Colonic mucosa (tissue), 4 donors: ENCODE data around the gene TWSG1. TPM values are rescaled to one million over a fixed set of nuclear protein-coding genes. Genes with fewer than 3 reads are reported as not detected.

Source experiments
- DNase-seq: peaks from one replicate; pipeline ENCODE4 v3.0.0-alpha.2; 2020
- H3K27ac ChIP-seq: fragments of 200-600 bp; one replicate; pipeline ENCODE4 v1.8.0; 2021
- H3K27me3 ChIP-seq: fragments of 200-600 bp; one replicate; pipeline ENCODE4 v1.8.0; 2021
- H3K36me3 ChIP-seq: fragments of 200-600 bp; one replicate; pipeline ENCODE4 v1.8.0; 2021
- H3K4me1 ChIP-seq: fragments of 200-600 bp; one replicate; pipeline ENCODE4 v1.8.0; 2021; ENCODE audit warnings: mild to moderate bottlenecking
- H3K4me3 ChIP-seq: fragments of 200-600 bp; one replicate; pipeline ENCODE4 v1.8.0; 2021
- H3K9ac ChIP-seq, 2 donors: one replicate each; pipeline ENCODE4 v1.7.0; 2013; ENCODE audit warnings: control low read depth in 2 of 2, low read depth in 2 of 2, low read length in 2 of 2
- H3K9me3 ChIP-seq: fragments of 200-600 bp; one replicate; pipeline ENCODE4 v1.8.0; 2021
- CTCF ChIP-seq: fragments of 200-600 bp; IDR thresholded peaks from one replicate; pipeline ENCODE4 v1.8.0; 2022; ENCODE audit warnings: antibody characterized with exemption, mild to moderate bottlenecking
- intact Hi-C: fragments of 100-400 bp; cut with DNase I; formaldehyde crosslinking; loops from one replicate; pipeline ENCODE4 v1.14.1; 2022
- total RNA-seq, 2 donors: library from RNA; stranded (reverse); fragmentation: NEBNext Ultra II Directional in 1 of 2; extraction: Animal tissue kit (Norgen Biotek cat#: 25700) in 1 of 2; gene quantifications; one replicate each; pipeline ENCODE4 v1.2.1, GENCODE V29; 2021
- donor health status: healthy.
- donor health status: DM: no; HTN: no; CAD: no.
- donor health status: DM: no; HTN: no; CAD: no.

The TWSG1 gene
- total RNA-seq, 2 donors from 2014 or later = 14.1 to 25.1 TPM

GRCh38 chr18:9354256-9354655 is 19.7 kb downstream of the TWSG1 start:
- no peak overlapping the region for H3K4me3 ChIP-seq
- H3K9ac ChIP-seq = no peak overlapping the region
- no peak for TF ChIP-seq CTCF
- no peak for DNase-seq
- H3K4me1 ChIP-seq = no peaks in the 10 kb centered on the region
- no peaks in the 10 kb centered on the region for H3K36me3 ChIP-seq
- no peaks in the 10 kb centered on the region for H3K9me3 ChIP-seq
- no peak overlapping the region for H3K27ac ChIP-seq
- intact Hi-C loops = no loop called here
- H3K27me3 ChIP-seq = no peaks in the 10 kb centered on the region

- no peak overlapping the region for H3K4me3 ChIP-seq
- intact Hi-C loops = no loop called here
- peaks cover 6% of the 10 kb centered on the region for H3K4me1 ChIP-seq
- H3K9ac ChIP-seq = no peak overlapping the region
- no peaks in the 10 kb centered on the region for H3K27me3 ChIP-seq
- no peaks in the 10 kb centered on the region for H3K9me3 ChIP-seq
- DNase-seq = no peak
- H3K27ac ChIP-seq = no peak overlapping the region
- TF ChIP-seq CTCF = no peak
- no peaks in the 10 kb centered on the region for H3K36me3 ChIP-seq
Observed at GRCh38 chr18:9356976-9357375, 22.4 kb downstream of the TWSG1 start.

- Histone ChIP-seq H3K4me3 (no peak overlapping the region), H3K27me3 (no peaks in the 10 kb centered on the region)
- DNase-seq = no peak
Observed at GRCh38 chr18:9359796-9360195, 25.2 kb downstream of the TWSG1 start.

GRCh38 chr18:9361191-9361590 is 26.6 kb downstream of the TWSG1 start:
- intact Hi-C loops = no loop called here
- TF ChIP-seq CTCF = no peak
- Histone ChIP-seq H3K9me3 (no peaks in the 10 kb centered on the region), H3K4me3 (no peak overlapping the region), H3K27ac (no peak overlapping the region), H3K9ac (no peak overlapping the region), H3K27me3 (no peaks in the 10 kb centered on the region), H3K36me3 (no peaks in the 10 kb centered on the region), H3K4me1 (peaks cover 6% of the 10 kb centered on the region)
- DNase-seq = no peak

More at GRCh38 chr18:9359796-9360195, 25.2 kb downstream of the TWSG1 start:
- Histone ChIP-seq H3K9ac (no peak overlapping the region), H3K27ac (no peak overlapping the region), H3K36me3 (no peaks in the 10 kb centered on the region), H3K9me3 (no peaks in the 10 kb centered on the region), H3K4me1 (peaks cover 6% of the 10 kb centered on the region)
- intact Hi-C loops = no loop called here
- no peak for TF ChIP-seq CTCF

- no peaks in the 10 kb centered on the region for H3K9me3 ChIP-seq
- no peak for TF ChIP-seq CTCF
- intact Hi-C loops = no loop called here
- peaks cover 6% of the 10 kb centered on the region for H3K4me1 ChIP-seq
- no peak overlapping the region for H3K27ac ChIP-seq
- H3K36me3 ChIP-seq = no peaks in the 10 kb centered on the region
- no peaks in the 10 kb centered on the region for H3K27me3 ChIP-seq
- no peak overlapping the region for H3K4me3 ChIP-seq
- H3K9ac ChIP-seq = no peak overlapping the region
- DNase-seq = no peak
Observed at GRCh38 chr18:9362869-9363268, 28.3 kb downstream of the TWSG1 start.

GRCh38 chr18:9364242-9364641 is 29.7 kb downstream of the TWSG1 start:
- no peak overlapping the region for H3K4me3 ChIP-seq
- DNase-seq = no peak
- peaks cover 6% of the 10 kb centered on the region for H3K4me1 ChIP-seq
- no peak for TF ChIP-seq CTCF
- no peaks in the 10 kb centered on the region for H3K36me3 ChIP-seq
- H3K27ac ChIP-seq = no peak overlapping the region
- intact Hi-C loops = no loop called here
- H3K9ac ChIP-seq = no peak overlapping the region
- H3K9me3 ChIP-seq = no peaks in the 10 kb centered on the region
- H3K27me3 ChIP-seq = no peaks in the 10 kb centered on the region
